Bronchial smooth muscle cell (primary cell): ENCODE measurements around the gene ABCB10. TPM values are rescaled to one million over a fixed set of nuclear protein-coding genes. Genes with fewer than 3 reads are reported as not detected.

Experiments used
- total RNA-seq: library from RNA; depleted of rRNA; stranded (reverse); fragments of >200 nt; gene quantifications from 2 replicates; pipeline ENCODE4 v1.2.1, GENCODE V29; 2014

ABCB10 gene
- total RNA-seq, result 5.8 and 8.2 TPM in 2 replicates

DNA sequence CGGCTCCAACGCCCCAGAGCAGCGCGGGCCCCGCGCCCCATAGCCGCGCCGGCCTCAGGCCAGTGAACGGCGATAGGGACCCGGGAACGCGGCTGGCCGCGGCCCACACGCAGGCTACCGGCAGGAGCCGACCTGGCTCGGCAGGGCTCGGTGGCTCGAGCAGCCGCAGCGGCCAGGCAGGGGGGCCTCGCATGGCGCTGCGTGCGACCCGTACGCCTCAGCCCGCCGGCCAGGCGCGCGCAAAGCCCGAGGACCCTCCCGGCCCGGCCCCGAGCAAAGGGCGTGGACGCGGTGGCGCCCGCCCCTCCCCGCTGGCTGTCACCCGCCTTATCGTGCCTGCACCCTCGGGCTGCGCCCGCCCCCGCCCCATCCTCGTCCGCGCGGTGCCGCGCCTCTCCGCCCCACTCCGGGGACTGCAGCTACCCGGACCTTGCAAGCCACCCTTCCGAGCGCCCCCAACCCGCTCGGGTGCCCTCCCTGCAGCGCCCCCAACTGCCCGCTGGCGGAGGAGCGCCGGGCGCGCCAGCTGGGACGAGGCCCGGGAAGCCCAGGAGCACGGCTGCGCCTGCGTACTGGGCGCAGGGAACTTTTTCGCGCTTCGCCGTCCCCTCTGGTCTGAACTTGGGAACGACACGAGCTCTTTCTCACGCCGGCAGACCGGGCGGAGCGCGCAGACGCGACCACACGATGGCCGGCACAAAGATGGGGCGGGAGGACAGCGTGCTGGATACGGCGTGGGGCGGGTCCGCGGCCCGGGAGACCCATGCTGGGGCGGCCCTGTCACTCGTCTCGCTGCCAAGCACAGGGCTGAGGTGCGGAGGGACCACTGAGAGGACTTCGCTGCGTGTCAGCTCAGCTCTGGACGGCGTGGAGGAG lies at the start of gene ABCB10:
Gene ABCB10 (minus strand): TSS at position 248 of the 876 bp plus-strand sequence. CDS start 55 bp downstream, at position 193.

DNA sequence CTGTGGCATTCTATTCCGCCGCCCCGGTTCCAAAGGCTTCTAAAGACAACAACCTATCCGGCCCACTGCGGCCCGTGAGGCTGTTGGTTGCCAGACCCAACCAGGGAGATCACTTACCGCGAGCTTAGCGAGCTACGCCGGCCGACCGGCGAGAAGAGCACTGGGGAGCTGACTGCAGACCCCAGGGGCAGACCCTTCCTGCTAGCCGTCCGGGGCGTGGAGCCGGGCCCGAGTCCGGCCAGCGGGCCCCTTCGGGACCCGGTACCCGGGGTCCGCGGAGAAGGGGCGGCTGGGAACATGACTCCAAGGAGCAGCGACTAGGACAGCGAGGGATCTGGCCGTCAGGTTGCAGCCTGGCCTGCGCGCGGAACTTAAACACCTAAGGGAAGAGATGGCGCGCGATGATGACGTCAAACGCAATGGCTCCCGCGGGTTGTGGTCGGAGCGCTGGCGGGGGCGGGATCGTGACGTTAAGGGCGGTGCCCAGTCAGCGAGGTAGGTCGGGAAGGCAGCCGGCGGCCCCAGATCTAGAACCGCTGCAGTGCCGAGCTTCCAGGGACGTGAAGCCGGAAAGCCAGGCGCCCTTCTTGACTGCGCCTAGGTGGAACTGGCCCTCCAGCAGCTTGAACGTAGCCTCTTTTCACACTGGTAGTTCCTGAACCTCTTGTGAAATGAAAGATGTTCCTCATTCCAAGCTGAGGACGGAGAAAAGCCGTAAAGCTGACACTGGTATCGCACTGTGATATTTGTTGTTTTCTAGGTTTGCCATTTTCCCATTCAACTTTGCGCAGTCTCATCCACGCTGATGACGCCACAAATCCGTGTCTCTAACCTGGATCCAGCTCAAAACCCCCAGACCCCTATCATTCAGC lies 50.3 kb downstream of the ABCB10 start, which contains the start of gene NUP133:
Gene NUP133 (minus strand): TSS at position 391 of the 872 bp plus-strand sequence. CDS start 92 bp downstream, at position 299.

Other genes starting within 250 kb of the ABCB10 start
- gene CCSAP, start 215.7 kb downstream of the ABCB10 start, total RNA-seq, result 2.1 and 3.3 TPM in 2 replicates
- not detected in 2 replicates for gene ACTA1, start 124.6 kb downstream of the ABCB10 start, total RNA-seq
- 22.0 and 27.3 TPM in 2 replicates for gene NUP133, start 50.4 kb downstream of the ABCB10 start, total RNA-seq
- 9.1 and 10.1 TPM in 2 replicates for gene TAF5L, start 67.4 kb upstream of the ABCB10 start, total RNA-seq
- 3.5 and 5.2 TPM in 2 replicates for gene URB2, start 67.5 kb upstream of the ABCB10 start, total RNA-seq